ENCODE results near the gene MPP7.

Gene MPP7

DNA sequence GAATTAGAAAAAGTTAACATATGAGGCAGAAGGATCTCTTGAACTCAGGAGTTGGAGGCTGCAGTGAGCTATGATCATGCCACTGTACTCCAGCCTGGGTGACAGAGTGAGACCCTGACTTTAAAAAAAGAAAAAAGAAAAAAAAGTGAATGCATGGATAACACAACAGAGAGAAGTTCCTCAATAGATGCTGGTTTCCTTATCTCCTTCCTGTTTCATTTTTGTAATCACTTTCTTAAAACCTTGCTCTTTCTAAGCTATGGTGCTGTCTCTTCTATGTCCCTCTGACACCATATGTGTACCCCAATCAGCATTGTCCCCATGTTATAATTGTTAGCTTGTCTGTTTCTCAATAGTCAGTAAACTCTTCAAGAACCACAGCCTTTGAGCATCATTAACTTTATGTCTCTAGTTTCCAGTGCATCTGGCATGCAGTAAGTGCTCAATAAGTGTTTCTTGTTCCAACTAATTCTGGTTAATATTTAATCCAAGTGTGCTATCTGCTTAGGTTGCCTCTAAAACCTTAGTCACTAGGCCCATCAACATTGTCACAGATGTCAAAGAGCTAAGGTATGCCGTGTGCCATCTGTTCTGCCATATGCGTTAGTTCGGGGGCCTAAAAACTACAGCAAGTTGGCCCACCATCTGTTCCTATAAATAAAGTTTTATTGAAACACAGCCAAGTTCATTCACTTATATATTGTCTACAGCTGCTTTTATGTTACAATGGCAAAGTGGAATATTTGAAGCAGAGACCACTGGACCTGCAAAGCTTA, 36.2 kb downstream of the MPP7 start:
- DNase-seq (ENCODE audit: low read depth), result no peak

GRCh38 chr10:28263136-28263857, 39.6 kb downstream of the MPP7 start:
- DNase-seq (ENCODE audit: low read depth), result no peak

DNA sequence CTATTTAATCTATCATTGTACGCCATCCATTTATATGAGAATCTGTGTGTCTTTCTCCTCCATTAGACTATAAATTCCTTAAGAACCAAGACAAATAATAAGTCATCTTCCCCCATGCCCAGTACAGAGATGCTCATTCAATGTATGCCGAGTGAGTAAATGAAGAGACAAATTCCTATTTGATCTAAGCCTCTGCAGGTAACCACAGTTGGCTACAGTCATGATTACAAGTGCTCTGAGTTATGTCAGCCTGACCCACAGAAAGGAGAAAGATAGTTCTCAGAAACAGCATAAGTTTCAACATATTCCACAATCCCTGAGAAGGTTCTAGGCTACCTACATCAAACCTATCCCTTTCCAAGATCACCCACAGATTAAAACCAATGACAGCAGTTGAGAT, 46.1 kb downstream of the MPP7 start:
- no peak for DNase-seq (ENCODE audit: low read depth)

DNA sequence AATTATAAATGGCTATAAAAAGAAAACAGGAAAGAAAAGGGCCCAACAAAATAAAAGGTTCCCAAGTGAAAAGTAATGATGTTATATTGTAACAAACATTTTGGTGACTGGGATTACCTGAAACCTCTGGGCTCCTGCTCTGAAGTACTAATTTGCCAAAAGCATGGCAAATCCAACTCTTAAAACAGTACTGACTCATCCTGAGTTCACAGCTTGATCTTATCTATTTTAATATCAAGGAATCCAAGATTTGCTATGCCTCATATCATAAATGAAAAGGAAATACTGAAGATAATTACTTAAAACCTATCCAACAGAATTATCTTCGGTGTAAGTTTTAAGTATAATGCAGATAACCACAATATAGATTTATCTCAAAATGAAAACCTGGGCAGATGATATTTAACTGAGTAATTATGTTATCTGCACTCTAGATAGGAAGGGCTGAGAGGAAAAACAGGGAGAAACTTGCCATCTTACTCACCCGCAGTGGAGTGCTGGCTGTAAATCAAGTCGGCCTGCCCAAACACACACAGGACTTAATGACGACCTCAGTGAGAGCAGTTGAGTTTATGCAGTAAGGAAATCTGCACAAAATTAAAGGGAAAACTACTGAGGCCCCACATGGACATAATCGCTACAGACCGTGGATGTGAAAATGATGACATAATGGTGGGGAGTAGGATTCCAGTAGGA, 48.4 kb downstream of the MPP7 start:
- DNase-seq (ENCODE audit: low read depth), result no peak

- DNase-seq (ENCODE audit: low read depth), result no peak
Measured at GRCh38 chr10:28253169-28253785, 49.6 kb downstream of the MPP7 start.

Data from CMK (cell line).